GM19463 (cell line): ENCODE measurements around the gene ANXA10.

Experiments used
- ATAC-seq: cut with Tn5 transposase; IDR thresholded peaks from one replicate; pipeline ENCODE4 v1.9.1; 2021; ENCODE audit warnings: mild to moderate bottlenecking, moderate library complexity; ENCODE audit not compliant: unreplicated experiment

The ANXA10 gene

DNA sequence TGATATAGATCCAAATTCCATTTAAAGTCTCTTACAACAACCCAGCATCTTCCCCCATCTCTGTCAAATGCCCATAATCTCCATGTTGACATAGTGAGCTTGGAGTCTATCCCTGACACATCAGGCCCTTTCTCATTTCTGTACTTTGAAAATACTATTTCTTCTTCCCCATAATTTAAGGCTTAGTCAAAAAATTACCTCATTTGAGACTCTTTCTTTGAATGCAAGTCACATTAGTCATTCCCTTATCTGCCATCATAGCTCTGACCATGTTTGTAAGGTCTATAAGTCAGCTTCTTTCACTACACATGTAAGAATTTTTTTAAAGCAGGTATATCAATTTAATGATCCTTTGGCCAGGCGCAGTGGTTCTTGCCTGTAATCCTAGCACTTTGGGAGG is 126.3 kb downstream of the ANXA10 start:
- no peak for ATAC-seq

DNA sequence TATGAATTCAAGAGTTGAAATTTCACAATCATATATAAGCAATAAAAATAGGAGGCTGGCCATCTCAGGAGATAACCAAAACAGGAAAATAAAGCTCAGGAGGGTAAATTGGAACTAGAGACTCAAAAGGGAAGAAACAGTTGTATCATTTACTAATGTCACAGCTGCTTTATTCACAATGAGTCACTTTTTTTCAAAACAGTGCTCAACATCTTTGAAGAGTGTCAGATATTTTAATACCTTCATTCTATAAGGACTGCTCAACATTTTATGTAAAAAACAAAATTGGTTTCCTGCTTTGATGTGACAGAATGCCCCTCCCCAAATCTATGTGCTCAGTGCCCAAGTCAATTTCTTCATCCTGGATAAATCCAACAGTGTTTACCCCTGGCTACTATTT is 128.6 kb downstream of the ANXA10 start:
- no peak for ATAC-seq

DNA sequence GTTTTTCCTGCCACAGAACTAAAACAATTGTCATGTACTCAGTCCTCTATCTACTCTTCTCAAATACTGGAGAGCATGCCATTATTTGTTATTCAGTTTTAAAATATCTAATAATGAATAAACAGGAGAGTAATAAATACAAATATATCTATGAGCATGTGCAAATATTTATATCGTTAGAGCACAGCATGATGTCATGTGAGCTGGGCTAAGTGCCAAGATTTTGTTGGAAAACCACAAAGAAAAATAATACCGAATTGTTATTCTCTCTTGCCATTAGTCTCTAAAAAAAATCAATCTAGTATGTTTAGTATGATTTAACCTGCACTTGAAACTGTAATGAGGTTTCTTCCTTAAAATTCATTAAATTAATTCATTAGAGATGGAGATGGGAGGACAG is 129.0 kb downstream of the ANXA10 start:
- ATAC-seq = no peak
